ENCODE results near the gene EPN1. TPM values are rescaled to one million over a fixed set of nuclear protein-coding genes. Genes with fewer than 3 reads are reported as not detected.

EPN1 gene
- 110 TPM for total RNA-seq

GRCh38 chr19:55674841-55675660 lies at the start of gene EPN1:
EPN1 (plus strand) TSS chr19:55675226; CDS start chr19:55678628, 3,402 bp downstream.

DNA sequence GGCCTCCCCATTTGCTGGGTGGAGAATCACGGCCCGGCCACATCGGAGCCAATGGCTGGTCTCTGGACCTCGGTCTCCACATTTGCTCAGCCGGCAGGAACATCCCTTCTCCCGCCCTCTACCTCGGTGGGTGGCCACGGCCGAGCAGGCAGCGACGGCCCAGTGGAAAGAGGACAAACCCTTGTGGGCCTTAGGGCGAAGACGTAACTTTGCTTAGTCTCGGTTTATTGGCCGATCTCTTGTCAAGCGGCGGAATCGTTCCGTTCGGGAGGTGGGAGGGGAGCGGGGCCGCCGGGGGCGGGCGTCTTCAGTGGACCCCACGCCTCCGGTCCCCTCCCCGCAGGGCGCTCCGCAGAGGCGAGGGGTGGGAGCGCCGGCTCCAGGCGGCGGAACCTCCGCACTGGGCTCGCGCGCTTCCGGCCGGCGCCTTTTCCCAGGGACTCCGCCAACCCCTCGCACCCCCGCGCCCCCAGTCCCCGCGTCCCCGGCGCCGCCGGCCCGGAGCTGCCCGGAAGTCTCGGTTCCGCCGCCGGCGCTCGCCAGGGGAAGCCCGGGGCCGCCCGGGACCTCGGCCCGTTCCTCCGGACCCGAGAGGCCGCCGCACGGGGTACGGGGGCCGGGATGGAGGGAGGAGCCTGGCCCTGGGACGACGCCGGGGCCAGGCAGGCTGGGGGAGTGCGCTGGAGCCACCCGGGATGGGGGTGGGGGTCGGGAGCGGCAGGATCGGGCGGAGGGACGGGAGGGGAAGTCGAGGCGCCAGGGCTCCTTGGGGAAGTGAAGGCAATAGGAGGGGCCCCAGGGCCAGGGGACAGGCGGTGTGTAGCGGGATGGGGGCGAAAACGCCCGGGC lies 34.2 kb upstream of the EPN1 start, which contains the start of gene ZNF580:
Gene ZNF580, plus strand, starts transcription at position 426 of the 849 bp plus-strand sequence. CDS start 1,507 bp downstream, outside the sequence.

GRCh38 chr19:55643003-55643886 lies 31.8 kb upstream of the EPN1 start, which contains the start of gene ZNF581:
ZNF581 (plus strand) TSS chr19:55643649; CDS start chr19:55644572, 923 bp downstream.

GRCh38 chr19:55647732-55648584 lies 27.1 kb upstream of the EPN1 start, which contains the start of gene CCDC106:
CCDC106 (plus strand) TSS chr19:55648212; CDS start chr19:55649047, 835 bp downstream.

DNA sequence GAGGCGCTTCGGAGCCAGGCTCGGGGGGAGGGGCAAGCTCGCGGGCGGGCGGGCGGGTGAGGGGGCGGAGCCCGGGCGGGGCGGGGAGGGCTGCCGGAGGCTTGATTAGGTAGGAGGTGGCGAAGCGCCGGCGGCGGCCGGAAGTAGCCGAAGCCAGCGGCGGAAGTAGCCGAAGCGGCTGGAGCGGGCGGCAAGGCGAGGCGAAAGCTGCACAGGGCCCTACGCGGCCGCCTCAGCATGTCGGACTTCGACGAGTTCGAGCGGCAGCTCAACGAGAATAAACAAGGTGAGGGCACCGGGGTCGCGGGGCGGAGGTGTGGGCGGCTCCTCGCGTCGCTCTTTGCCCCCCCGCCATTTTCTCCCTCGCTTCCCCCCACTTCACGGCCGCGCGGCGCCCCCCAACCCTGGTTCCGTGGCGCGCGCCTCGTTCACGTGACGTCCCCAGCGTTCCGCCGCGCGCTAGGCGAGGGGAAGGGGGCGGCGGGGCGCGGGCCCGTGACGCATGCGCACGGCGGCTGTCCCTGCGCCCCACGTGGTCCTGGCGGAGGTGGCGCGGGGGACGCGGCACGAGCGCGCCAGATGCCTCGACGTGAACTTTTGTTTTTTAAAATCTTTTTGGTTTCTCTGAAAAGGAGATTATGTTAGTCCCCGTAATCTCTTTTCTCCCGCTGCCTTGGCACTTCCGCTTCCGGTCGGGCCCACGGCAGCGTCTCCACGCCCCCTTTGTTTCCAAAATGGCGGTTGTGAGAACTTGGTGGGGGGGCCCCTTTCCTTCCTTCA lies 20.0 kb upstream of the EPN1 start, which contains the start of gene U2AF2:
Gene U2AF2, plus strand, starts transcription at position 168 of the 780 bp plus-strand sequence. Its CDS starts 70 bp downstream, at position 238.

DNA sequence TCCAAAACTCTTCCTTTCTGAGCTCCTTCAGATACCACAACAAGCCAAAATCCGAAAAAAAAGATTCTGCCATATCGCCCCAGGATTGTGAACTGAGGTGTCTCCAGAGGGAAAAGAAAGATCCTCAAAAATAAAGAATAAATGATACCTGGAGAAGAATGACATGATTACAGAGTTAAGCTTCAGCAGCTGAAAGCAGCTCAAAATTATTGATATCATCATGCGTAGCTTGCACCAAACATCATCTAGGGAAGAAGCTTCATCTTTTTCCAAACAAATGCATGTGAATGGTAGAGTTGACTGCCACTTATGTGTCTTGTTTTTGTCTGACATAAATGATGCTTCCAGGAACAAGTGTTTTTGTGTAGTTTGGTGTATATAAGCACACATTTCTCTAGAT lies 63.3 kb downstream of the EPN1 start, which contains the start of gene NLRP9:
Gene NLRP9, minus strand, starts transcription at position 101 of the 400 bp plus-strand sequence. Its CDS starts 28 bp downstream, at position 73.

DNA sequence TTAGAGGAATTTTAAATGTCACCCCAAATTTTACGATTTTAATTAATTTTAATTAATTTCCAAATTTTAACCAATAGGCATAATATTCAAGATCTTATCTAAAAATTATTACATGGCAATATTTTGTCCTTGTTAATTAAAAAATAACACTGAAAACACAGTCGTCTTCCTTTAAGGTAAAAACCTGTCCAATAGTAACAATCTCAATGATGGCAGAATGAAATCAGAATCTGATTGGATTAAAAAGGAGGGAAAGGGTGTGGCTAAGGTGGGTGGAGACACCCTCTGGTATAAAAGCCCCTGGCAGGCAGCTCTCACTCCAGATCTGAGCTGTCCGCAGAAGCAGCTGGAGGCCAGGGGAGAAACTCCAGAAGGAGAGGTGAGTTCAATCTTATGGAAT lies 83.8 kb downstream of the EPN1 start, which contains the start of gene RFPL4A:
Gene RFPL4A, plus strand, starts transcription at position 301 of the 400 bp plus-strand sequence. CDS start 2,704 bp downstream, outside the sequence.

Small RNAs within 50 kb of the gene (small RNA-seq; reads per million reads assigned to genes)
- gene AC010525.2 (ENCODE audit: low replicate concordance): not detected

Other genes with a start within 250 kb of the EPN1 start
- gene SHISA7, start 231.9 kb upstream of the EPN1 start, total RNA-seq: 0.12 TPM
- 80.6 TPM for gene ISOC2, start 213.6 kb upstream of the EPN1 start, total RNA-seq
- gene C19orf85, start 210.5 kb upstream of the EPN1 start, total RNA-seq: not detected
- gene ZNF628, start 198.6 kb upstream of the EPN1 start, total RNA-seq: 5.6 TPM
- 19.6 TPM for gene NAT14, start 190.0 kb upstream of the EPN1 start, total RNA-seq
- gene SSC5D, start 186.8 kb upstream of the EPN1 start, total RNA-seq: 5.3 TPM
- gene SBK2, start 138.1 kb upstream of the EPN1 start, total RNA-seq: 0.35 TPM
- gene SBK3, start 129.7 kb upstream of the EPN1 start, total RNA-seq: not detected
- gene ZNF579, start 94.4 kb upstream of the EPN1 start, total RNA-seq: 10.0 TPM
- 9.2 TPM for gene FIZ1, start 75.7 kb upstream of the EPN1 start, total RNA-seq
- 13.3 TPM for gene ZNF524, start 74.9 kb upstream of the EPN1 start, total RNA-seq
- gene ZNF865, start 69.6 kb upstream of the EPN1 start, total RNA-seq: 10.3 TPM
- 14.7 TPM for gene ZNF784, start 50.7 kb upstream of the EPN1 start, total RNA-seq
- gene ZNF580, start 34.2 kb upstream of the EPN1 start, total RNA-seq: 18.8 TPM
- 26.9 TPM for gene ZNF581, start 31.6 kb upstream of the EPN1 start, total RNA-seq
- gene CCDC106, start 27.0 kb upstream of the EPN1 start, total RNA-seq: 12.3 TPM
- 150 TPM for gene U2AF2, start 20.2 kb upstream of the EPN1 start, total RNA-seq
- gene NLRP9, start 63.2 kb downstream of the EPN1 start, total RNA-seq: not detected
- gene RFPL4A, start 83.9 kb downstream of the EPN1 start, total RNA-seq: not detected
- gene RFPL4AL1, start 93.9 kb downstream of the EPN1 start, total RNA-seq: 0.41 TPM
- gene NLRP11, start 156.8 kb downstream of the EPN1 start, total RNA-seq: 0.18 TPM
- not detected for gene NLRP4, start 161.3 kb downstream of the EPN1 start, total RNA-seq

Measured in metanephros (tissue), 2 donors.